Neural progenitor cell (in vitro differentiated cells): Measurements from ENCODE around the gene RAX2.

ENCODE experiments used
- EZH2phosphoT487 ChIP-seq: fragments of 200-600 bp; sonication (generic); IDR thresholded peaks from 2 replicates; pipeline ENCODE4 v1.6.1; 2017; ENCODE audit warnings: antibody characterized with exemption
- TF ChIP-seq, protein P1 (sequence below): fragments of 200-600 bp; sonication (generic); IDR thresholded peaks from 2 replicates; pipeline ENCODE4 v1.5.1; 2017; ENCODE audit warnings: antibody characterized with exemption, mild to moderate bottlenecking

DNA sequence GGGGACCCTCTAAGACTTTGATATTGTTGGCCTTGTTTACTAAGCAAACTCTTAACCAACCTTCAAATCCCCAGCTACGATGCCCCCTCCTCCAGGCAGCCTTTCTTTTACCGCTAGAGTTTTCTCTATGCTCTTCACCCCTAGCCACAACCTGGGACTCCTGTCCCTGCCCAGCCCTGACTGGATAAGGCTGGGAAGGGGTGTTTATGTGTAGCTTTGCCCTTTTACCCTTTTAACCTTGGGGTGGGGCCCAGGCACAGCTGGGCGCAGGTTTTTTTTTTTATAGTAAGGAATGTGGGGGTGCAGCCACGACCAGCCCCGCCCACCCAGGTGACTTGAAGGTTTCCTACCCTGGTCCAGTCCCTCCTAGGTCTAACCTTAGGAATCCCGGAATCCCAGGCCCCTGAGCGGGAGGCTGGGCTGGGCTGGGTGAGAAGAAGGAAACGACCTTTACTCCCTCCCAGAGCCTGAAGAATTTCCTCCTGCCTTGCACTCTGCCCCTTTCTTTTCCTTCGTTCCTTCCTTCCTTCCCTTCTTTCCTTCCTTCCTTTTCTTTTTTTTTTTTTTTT lies 51.6 kb downstream of the RAX2 start:
- TF ChIP-seq, protein P1, sequence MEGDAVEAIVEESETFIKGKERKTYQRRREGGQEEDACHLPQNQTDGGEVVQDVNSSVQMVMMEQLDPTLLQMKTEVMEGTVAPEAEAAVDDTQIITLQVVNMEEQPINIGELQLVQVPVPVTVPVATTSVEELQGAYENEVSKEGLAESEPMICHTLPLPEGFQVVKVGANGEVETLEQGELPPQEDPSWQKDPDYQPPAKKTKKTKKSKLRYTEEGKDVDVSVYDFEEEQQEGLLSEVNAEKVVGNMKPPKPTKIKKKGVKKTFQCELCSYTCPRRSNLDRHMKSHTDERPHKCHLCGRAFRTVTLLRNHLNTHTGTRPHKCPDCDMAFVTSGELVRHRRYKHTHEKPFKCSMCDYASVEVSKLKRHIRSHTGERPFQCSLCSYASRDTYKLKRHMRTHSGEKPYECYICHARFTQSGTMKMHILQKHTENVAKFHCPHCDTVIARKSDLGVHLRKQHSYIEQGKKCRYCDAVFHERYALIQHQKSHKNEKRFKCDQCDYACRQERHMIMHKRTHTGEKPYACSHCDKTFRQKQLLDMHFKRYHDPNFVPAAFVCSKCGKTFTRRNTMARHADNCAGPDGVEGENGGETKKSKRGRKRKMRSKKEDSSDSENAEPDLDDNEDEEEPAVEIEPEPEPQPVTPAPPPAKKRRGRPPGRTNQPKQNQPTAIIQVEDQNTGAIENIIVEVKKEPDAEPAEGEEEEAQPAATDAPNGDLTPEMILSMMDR, result no peak
- no peak for TF ChIP-seq EZH2phosphoT487
